Parathyroid adenoma (tissue), 2 donors: ENCODE results near the gene WNT7A.

Experiments
- H2AFZ ChIP-seq: fragments of 300-600 bp; sonication (generic); one replicate; pipeline ENCODE4 v1.7.0; 2017; ENCODE audit warnings: antibody characterized with exemption, mild to moderate bottlenecking
- H3K27ac ChIP-seq: fragments of 300-600 bp; sonication (generic); one replicate; pipeline ENCODE4 v1.7.0; 2017
- H3K27me3 ChIP-seq: fragments of 300-600 bp; sonication (generic); one replicate; pipeline ENCODE4 v1.7.0; 2017; ENCODE audit warnings: low read length; ENCODE audit not compliant: control insufficient read depth, insufficient read depth
- H3K36me3 ChIP-seq: fragments of 300-600 bp; sonication (generic); one replicate; pipeline ENCODE4 v1.7.0; 2017; ENCODE audit warnings: low read length; ENCODE audit not compliant: control insufficient read depth, insufficient read depth
- H3K4me1 ChIP-seq: fragments of 300-600 bp; sonication (generic); one replicate; pipeline ENCODE4 v1.7.0; 2017; ENCODE audit warnings: control low read depth
- H3K4me2 ChIP-seq: fragments of 300-600 bp; sonication (generic); one replicate; pipeline ENCODE4 v1.7.0; 2017; ENCODE audit warnings: low read length
- H3K4me3 ChIP-seq: fragments of 300-600 bp; sonication (generic); one replicate; pipeline ENCODE4 v1.7.0; 2017; ENCODE audit warnings: low read depth, low read length
- H3K79me2 ChIP-seq: fragments of 300-600 bp; sonication (generic); one replicate; pipeline ENCODE4 v1.7.0; 2017; ENCODE audit warnings: control low read depth
- H3K9ac ChIP-seq: fragments of 300-600 bp; sonication (generic); one replicate; pipeline ENCODE4 v1.7.0; 2017; ENCODE audit warnings: mild to moderate bottlenecking
- H3K9me3 ChIP-seq: fragments of 300-600 bp; sonication (generic); one replicate; pipeline ENCODE4 v1.7.0; 2017; ENCODE audit warnings: low read length; ENCODE audit not compliant: control insufficient read depth
- CTCF ChIP-seq: fragments of 300-600 bp; sonication (generic); IDR thresholded peaks from one replicate; pipeline ENCODE4 v1.7.0; 2017; ENCODE audit warnings: antibody characterized with exemption, mild to moderate bottlenecking
- donor health status: primary hyperparathyroidism.

The WNT7A gene

DNA sequence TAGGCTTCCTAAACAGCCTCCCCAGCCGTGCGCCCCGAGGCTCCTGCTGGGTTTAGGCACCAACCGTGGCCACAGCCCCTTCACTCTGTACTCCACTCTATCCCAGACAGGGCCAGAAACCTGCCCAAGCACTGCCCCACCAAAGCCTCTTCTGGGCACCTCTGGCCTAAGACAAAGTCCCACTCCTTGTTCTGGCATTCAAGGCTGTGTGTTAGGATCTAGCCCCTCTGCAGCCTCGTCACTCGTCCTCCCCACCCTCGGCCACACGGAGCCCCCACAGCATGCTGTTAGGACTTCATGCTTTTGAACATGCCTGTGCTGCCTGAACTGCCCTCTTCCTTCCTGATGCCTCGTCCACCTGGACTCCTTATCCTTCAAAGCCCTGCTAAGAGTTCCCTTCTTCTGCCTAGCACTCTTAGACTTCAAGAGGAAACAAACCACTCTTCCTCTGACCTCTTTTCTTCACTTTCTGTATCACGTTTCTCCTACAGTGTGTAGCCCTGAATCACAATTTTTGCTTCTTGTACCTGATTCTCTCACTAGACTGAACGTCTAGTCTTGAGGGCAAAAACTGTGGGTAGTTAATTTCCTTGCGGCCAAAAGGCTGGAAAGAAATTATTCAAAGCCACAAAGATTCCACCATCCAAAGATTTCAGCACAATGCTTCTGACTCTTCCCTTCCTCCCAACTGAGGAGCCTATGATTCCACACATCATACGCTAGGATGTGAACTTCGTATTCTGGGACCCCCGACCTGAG is 28.6 kb downstream of the WNT7A start:
- H3K4me3 ChIP-seq: no peak overlapping the region
- no peak overlapping the region for H3K27ac ChIP-seq
- no peaks in the 10 kb centered on the region for H3K36me3 ChIP-seq
- H3K79me2 ChIP-seq: no peaks in the 10 kb centered on the region
- H3K9ac ChIP-seq: no peak overlapping the region
- no peak for TF ChIP-seq CTCF
- no peak overlapping the region for H2AFZ ChIP-seq
- H3K4me1 ChIP-seq: no peaks in the 10 kb centered on the region
- H3K27me3 ChIP-seq: no peaks in the 10 kb centered on the region
- no peaks in the 10 kb centered on the region for H3K9me3 ChIP-seq
- H3K4me2 ChIP-seq: no peak overlapping the region

DNA sequence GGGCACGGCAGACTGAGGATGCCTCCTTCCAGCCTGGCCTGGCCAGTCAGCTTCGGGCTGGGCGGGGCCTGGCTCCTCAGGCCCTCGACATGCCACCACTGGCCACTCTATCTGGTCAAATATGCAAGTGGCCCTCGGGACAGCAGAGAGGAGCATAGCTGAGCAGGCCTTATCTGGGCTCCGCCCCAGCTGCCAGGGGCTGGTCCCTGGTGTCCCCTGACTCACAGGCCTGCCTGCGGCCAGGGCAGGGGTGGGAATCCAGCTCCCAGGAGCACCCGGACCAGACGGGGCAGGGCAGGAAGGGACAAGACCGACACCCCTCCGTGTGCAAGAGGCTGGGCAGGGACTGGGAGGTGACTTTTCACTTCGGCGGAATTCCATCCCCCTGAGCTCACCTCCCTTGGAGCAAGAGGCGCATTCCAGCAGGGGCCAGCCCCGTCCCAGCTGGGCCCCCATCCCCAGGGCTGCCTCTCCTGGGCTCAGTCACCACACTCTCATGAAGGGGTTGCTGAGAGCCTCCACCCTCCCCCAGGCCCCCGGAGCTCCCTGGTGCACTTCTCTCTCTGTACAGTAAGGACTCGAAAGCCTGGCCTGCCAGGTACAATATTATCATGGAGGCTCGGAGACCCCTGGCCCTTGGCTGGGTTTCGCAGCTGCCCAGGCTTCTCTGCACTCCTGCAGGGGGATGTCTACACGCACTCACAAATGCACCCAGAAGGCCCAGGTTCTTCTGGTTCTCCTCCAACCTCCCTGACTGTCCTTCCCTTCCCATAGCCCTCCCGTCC is 29.5 kb downstream of the WNT7A start:
- H3K27me3 ChIP-seq: no peaks in the 10 kb centered on the region

DNA sequence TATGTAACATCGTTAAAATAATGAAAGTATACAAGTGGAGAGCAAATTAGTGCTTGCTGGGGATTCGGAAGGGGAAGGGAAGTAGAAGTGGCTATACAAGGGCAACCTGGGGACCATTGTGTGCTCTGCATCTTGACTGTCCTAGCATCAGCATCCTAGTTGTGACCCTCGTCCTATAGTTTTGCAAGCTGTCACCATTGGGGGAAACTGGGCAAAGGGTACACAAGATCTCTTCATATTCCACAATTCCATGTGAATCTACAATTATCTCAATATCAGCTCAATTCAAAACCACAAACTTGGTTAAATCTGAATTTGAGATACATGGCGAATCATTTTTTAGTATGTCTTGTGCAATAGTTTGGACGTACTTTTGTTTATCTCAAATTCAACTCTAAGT is 30.9 kb downstream of the WNT7A start:
- H3K4me3 ChIP-seq: no peak overlapping the region
- no peaks in the 10 kb centered on the region for H3K27me3 ChIP-seq
- H3K9ac ChIP-seq: no peak overlapping the region

More for the DNA sequence above, 29.5 kb downstream of the WNT7A start:
- no peak for TF ChIP-seq CTCF
- H3K79me2 ChIP-seq: no peaks in the 10 kb centered on the region
- no peaks in the 10 kb centered on the region for H3K36me3 ChIP-seq
- no peak overlapping the region for H3K27ac ChIP-seq
- no peak overlapping the region for H3K4me2 ChIP-seq
- no peak overlapping the region for H2AFZ ChIP-seq
- H3K4me1 ChIP-seq: no peaks in the 10 kb centered on the region
- no peak overlapping the region for H3K9ac ChIP-seq
- H3K9me3 ChIP-seq: no peaks in the 10 kb centered on the region
- no peak overlapping the region for H3K4me3 ChIP-seq

GRCh38 chr3:13846716-13847570 is 32.9 kb downstream of the WNT7A start:
- Histone ChIP-seq H3K4me1 (no peaks in the 10 kb centered on the region), H3K79me2 (no peaks in the 10 kb centered on the region), H3K9me3 (no peaks in the 10 kb centered on the region), H3K4me3 (no peak overlapping the region), H3K4me2 (no peak overlapping the region), H3K9ac (no peak overlapping the region), H2AFZ (no peak overlapping the region), H3K36me3 (no peaks in the 10 kb centered on the region), H3K27ac (no peak overlapping the region), H3K27me3 (no peaks in the 10 kb centered on the region)
- TF ChIP-seq CTCF: no peak

More for the DNA sequence above, 30.9 kb downstream of the WNT7A start:
- Histone ChIP-seq H2AFZ (no peak overlapping the region), H3K36me3 (no peaks in the 10 kb centered on the region), H3K79me2 (no peaks in the 10 kb centered on the region), H3K27ac (no peak overlapping the region), H3K4me2 (no peak overlapping the region), H3K9me3 (no peaks in the 10 kb centered on the region), H3K4me1 (no peaks in the 10 kb centered on the region)
- TF ChIP-seq CTCF: no peak
